GM12878 (cell line): ENCODE measurements around the gene ATP13A2. TPM values are rescaled to one million over a fixed set of nuclear protein-coding genes. Genes with fewer than 3 reads are reported as not detected.

Experiments
- ATAC-seq: fragments of 200-7000 bp; cut with Tn5 transposase; 3 replicates; pipeline ENCODE4 v1.9.1; 2020; ENCODE audit warnings: mild to moderate bottlenecking, moderate library complexity
- BruUV-seq: library from RNA; stranded (reverse); fragments of 400-500 nt; replicated peaks from 2 replicates; lab custom pipeline; 2021; lab: Mats Ljungman, UMichigan
- CTCF ChIA-PET: fragments of 300-600 bp; sonication (Branson Sonifier 250); formaldehyde crosslinking; extraction: SDS; loops from one replicate; lab custom pipeline; 2021; ENCODE audit warnings: inconsistent platforms; lab: Yijun Ruan, JAX
- POLR2A ChIA-PET: fragments of 350-600 bp; formaldehyde crosslinking; extraction: SDS; loops from one replicate; lab custom pipeline; 2021; ENCODE audit warnings: inconsistent platforms; lab: Charles Lee
- RAD21 ChIA-PET: fragments of 300-600 bp; sonication (Branson Sonifier 250); formaldehyde crosslinking; loops from one replicate; lab custom pipeline; 2023; ENCODE audit warnings: antibody characterized with exemption; ENCODE audit not compliant: unreplicated experiment; lab: Charles Lee
- SMC1A ChIA-PET: fragments of 300-600 bp; sonication (Branson Sonifier 250); formaldehyde crosslinking; loops from one replicate; lab custom pipeline; 2023; ENCODE audit not compliant: unreplicated experiment, uncharacterized antibody; lab: Charles Lee
- DNase-seq: peaks from one replicate; pipeline ENCODE4 v3.0.0-alpha.2; 2011; ENCODE audit warnings: low read depth, low spot score
- FAIRE-seq: peaks from 3 replicates; lab custom pipeline; 2011; peaks lifted over from hg19 to GRCh38; lab: Jason Lieb, UNC
- H2AFZ ChIP-seq: 2 replicates; pipeline ENCODE4 v1.6.0; 2011; ENCODE audit warnings: low read depth, low read length, control low read depth; ENCODE audit not compliant: control insufficient read depth
- H3K27ac ChIP-seq: 2 replicates; pipeline ENCODE4 v1.5.1; 2011; ENCODE audit warnings: control low read depth; ENCODE audit not compliant: control insufficient read depth, insufficient read depth
- H3K27me3 ChIP-seq, 2 experiments: replicated peaks in 1 of 2; 2 replicates each; pipeline versions ENCODE4 v1.6.0 to v1.6.1; 2011; ENCODE audit warnings: low read length in 1 of 2; ENCODE audit not compliant: control insufficient read depth in 2 of 2, insufficient read depth in 2 of 2
- H3K36me3 ChIP-seq, 2 experiments: 2 replicates each; pipeline ENCODE4 v1.5.1; 2011; ENCODE audit warnings: low read length in 1 of 2; ENCODE audit not compliant: control insufficient read depth in 2 of 2, insufficient read depth in 2 of 2
- H3K4me1 ChIP-seq: 2 replicates; pipeline ENCODE4 v1.6.1; 2011; ENCODE audit warnings: mild to moderate bottlenecking, low read length, moderate library complexity, mixed read lengths; ENCODE audit not compliant: control insufficient read depth, insufficient read depth
- H3K4me2 ChIP-seq: 2 replicates; pipeline ENCODE4 v1.6.0; 2011; ENCODE audit warnings: control low read depth; ENCODE audit not compliant: control insufficient read depth, insufficient read depth
- H3K4me3 ChIP-seq: fragments of 200-600 bp; sonication (generic); 2 replicates; pipeline ENCODE4 v1.5.1; 2016
- H3K79me2 ChIP-seq: 2 replicates; pipeline ENCODE4 v1.6.0; 2011; ENCODE audit warnings: low read length; ENCODE audit not compliant: control insufficient read depth, insufficient read depth
- H3K9ac ChIP-seq: 2 replicates; pipeline ENCODE4 v1.8.0; 2011; ENCODE audit warnings: low read length, control low read depth, mixed read lengths; ENCODE audit not compliant: control insufficient read depth, insufficient read depth
- H3K9me3 ChIP-seq: replicated peaks from 3 replicates; pipeline ENCODE4 v1.5.1; 2011; ENCODE audit warnings: mild to moderate bottlenecking, low read length; ENCODE audit not compliant: control insufficient read depth, insufficient read depth
- H4K20me1 ChIP-seq: 2 replicates; pipeline ENCODE4 v1.6.0; 2011; ENCODE audit not compliant: control insufficient read depth, insufficient read depth
- E4F1 ChIP-seq: fragments of 450-650 bp; IDR thresholded peaks from 2 replicates; pipeline ENCODE4 v1.6.1; 2018; ENCODE audit warnings: borderline replicate concordance, mild to moderate bottlenecking; ENCODE audit not compliant: partially characterized antibody
- EP300 ChIP-seq, 2 experiments: fragments of 150-350 bp in 1 of 2; IDR thresholded peaks; 2 replicates each; pipeline ENCODE4 v1.6.1; 2011 to 2012; ENCODE audit warnings: low read depth in 2 of 2, low read length in 2 of 2, borderline replicate concordance in 1 of 2, improper control_type of control experiment in 1 of 2, inconsistent platforms in 1 of 2; ENCODE audit not compliant: control insufficient read depth in 1 of 2
- KLF5 ChIP-seq: fragments of 450-650 bp; IDR thresholded peaks from 2 replicates; pipeline ENCODE4 v1.6.1; 2014; ENCODE audit warnings: mild to moderate bottlenecking; ENCODE audit not compliant: partially characterized antibody
- MYB ChIP-seq: fragments of 150-350 bp; IDR thresholded peaks from 2 replicates; pipeline ENCODE4 v1.6.1; 2014; ENCODE audit warnings: mild to moderate bottlenecking, low read depth, low read length, borderline replicate concordance
- NBN ChIP-seq: fragments of 450-650 bp; IDR thresholded peaks from 2 replicates; pipeline ENCODE4 v1.6.1; 2016
- NR2C1 ChIP-seq: fragments of 450-650 bp; IDR thresholded peaks from 2 replicates; pipeline ENCODE4 v1.6.1; 2017; ENCODE audit warnings: antibody characterized with exemption, mild to moderate bottlenecking, moderate library complexity
- NRF1 ChIP-seq: conservative IDR thresholded peaks from 2 replicates; pipeline ENCODE4 v1.6.1; 2011; ENCODE audit warnings: mild to moderate bottlenecking, low read depth, low read length, improper control_type of control experiment
- POLR2AphosphoS5 ChIP-seq: IDR thresholded peaks from 2 replicates; pipeline ENCODE4 v1.6.1; 2011; ENCODE audit warnings: mild to moderate bottlenecking, low read length, inconsistent platforms
- SMAD5 ChIP-seq: IDR thresholded peaks from 2 replicates; pipeline ENCODE4 v1.6.1; 2016; ENCODE audit warnings: antibody characterized with exemption, low read depth
- ZNF207 ChIP-seq: fragments of 450-650 bp; IDR thresholded peaks from 2 replicates; pipeline ENCODE4 v1.6.1; 2014; ENCODE audit warnings: antibody characterized with exemption, mild to moderate bottlenecking, borderline replicate concordance
- ZNF687 ChIP-seq: fragments of 450-650 bp; IDR thresholded peaks from 2 replicates; pipeline ENCODE4 v1.6.1; 2017; ENCODE audit warnings: mild to moderate bottlenecking, moderate library complexity
- WGBS: methylation state at CpG from one replicate; pipeline ENCODE4 v1.1.6; 2016; ENCODE audit warnings: low lambda C conversion rate; ENCODE audit not compliant: insufficient replicate concordance, insufficient coverage; ENCODE audit errors: missing lambda C conversion rate; 5-methylcytosine and 5-hydroxymethylcytosine counted together
- in situ Hi-C: fragments of 300-500 bp; cut with MboI; formaldehyde crosslinking; loops from 9 replicates; pipeline ENCODE4 v1.14.3; 2018; ENCODE audit warnings: mixed read lengths
- intact Hi-C: fragments of 100-400 bp; cut with micrococcal nuclease; formaldehyde crosslinking; loops from one replicate; pipeline ENCODE4 v1.14.2; 2022; ENCODE audit not compliant: unreplicated experiment
- polyA plus RNA-seq, 11 experiments: library from polyadenylated mRNA; depleted of rRNA in 4 of 11; unstranded in 6 of 11; stranded (reverse) in 5 of 11; fragments of >200 nt; fragmentation: Nextera tagmentation in 4 of 11; fragmentation: Illumina TruSeq in 1 of 11; extraction: Ambion mirVana in 4 of 11; extraction: Trizol in 1 of 11; gene quantifications; 1 replicate in 1 of 11; 2 replicates in 10 of 11; pipeline versions ENCODE4 v1.2.1 to v1.2.3, GENCODE V29; 2011 to 2016; ENCODE audit warnings: inconsistent platforms in 2 of 11, missing spikeins in 2 of 11, low read depth in 1 of 11
- total RNA-seq, 4 experiments: library from RNA; depleted of rRNA in 3 of 4; stranded (reverse); fragments of >200 nt in 3 of 4; fragmentation: Illumina TruSeq in 1 of 4; extraction: Trizol in 1 of 4; gene quantifications; 2 replicates each; pipeline versions ENCODE4 v1.2.1 to v1.2.3, GENCODE V29; 2013 to 2021
- TF ChIP-seq, protein P1 (sequence below): fragments of 150-350 bp; IDR thresholded peaks from 2 replicates; pipeline ENCODE4 v1.6.1; 2014; ENCODE audit warnings: mild to moderate bottlenecking, low read depth, low read length
- TF ChIP-seq, protein P2 (sequence below): fragments of 450-650 bp; formaldehyde crosslinking; IDR thresholded peaks from 2 replicates; pipeline ENCODE4 v1.4.0; 2022; ENCODE audit warnings: mild to moderate bottlenecking, moderate library complexity

Gene ATP13A2
- total and polyA plus RNA-seq, 10 of the 15 experiments (the other 5 are each of a cell fraction or from before 2014, with no cell fraction given): 0.24 to 30.5 (median 8.0) TPM

DNA sequence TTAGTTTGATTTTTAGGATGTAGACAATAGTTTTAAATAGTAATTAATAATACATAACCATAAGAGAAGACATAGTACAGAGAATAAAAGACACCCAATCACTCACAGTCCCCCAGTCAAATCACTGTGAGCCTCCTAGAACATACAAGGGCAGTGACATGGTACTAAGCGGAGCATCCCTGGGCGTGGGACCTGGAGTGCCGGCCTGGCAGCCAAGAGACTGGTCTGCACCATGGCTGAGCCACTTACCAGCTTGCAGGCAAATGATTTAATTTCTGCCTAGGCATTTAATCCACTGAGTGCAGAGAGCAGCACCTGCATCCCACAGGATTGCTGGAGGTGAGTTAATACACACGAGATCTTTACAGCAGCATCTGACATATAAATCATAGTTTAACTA lies 21.8 kb upstream of the ATP13A2 start:
- no peaks in the 10 kb centered on the region for H3K9me3 ChIP-seq
- POLR2A ChIA-PET: no interaction called here

More for the DNA sequence above, 21.8 kb upstream of the ATP13A2 start:
- no peaks in the 10 kb centered on the region for H3K4me1 ChIP-seq
- intact Hi-C loops (no loop called here), in situ Hi-C loops (no loop called here)
- H3K4me3 ChIP-seq: no peak overlapping the region
- DNase-seq: no peak
- no peaks in the 10 kb centered on the region for H4K20me1 ChIP-seq
- peaks cover 8 to 26% of the 10 kb centered on the region in 2 experiments for H3K36me3 ChIP-seq
- H3K4me2 ChIP-seq: no peak overlapping the region
- WGBS: 84% methylated on average over 4 of the region's 4 CpGs
- no TSS peak for BruUV-seq
- no peak overlapping the region for H3K27ac ChIP-seq
- ChIA-PET CTCF (interaction anchor here (1.1 to 2.1 kb wide), 3 partner anchors 12 to 82 kb away, joined by 5 to 7 read pairs (median 5); no protein-coding TSS in a partner anchor), RAD21 (interaction anchor here (1.0 kb wide), 1 partner anchor 13 kb away, joined by 3 read pairs; no protein-coding TSS in a partner anchor), SMC1A (interaction anchor here (0.9 to 1.7 kb wide), 2 partner anchors 11 to 14 kb away, joined by 3 to 5 read pairs; no protein-coding TSS in a partner anchor)
- no peaks in the 10 kb centered on the region for H3K27me3 ChIP-seq
- TF ChIP-seq NR2C1 (no peak), EP300 (IDR thresholded peaks at IDR 0.05; ENCODE audit: borderline replicate concordance in 1 of 2, control insufficient read depth in 1 of 2, low read depth in 2 of 2, low read length in 2 of 2) (no peak), ZNF207 (no peak), KLF5 (no peak), POLR2AphosphoS5 (no peak), NBN (no peak), NRF1 (no peak), MYB (no peak), ZNF687 (no peak), E4F1 (no peak), SMAD5 (no peak)
- TF ChIP-seq, protein P1, sequence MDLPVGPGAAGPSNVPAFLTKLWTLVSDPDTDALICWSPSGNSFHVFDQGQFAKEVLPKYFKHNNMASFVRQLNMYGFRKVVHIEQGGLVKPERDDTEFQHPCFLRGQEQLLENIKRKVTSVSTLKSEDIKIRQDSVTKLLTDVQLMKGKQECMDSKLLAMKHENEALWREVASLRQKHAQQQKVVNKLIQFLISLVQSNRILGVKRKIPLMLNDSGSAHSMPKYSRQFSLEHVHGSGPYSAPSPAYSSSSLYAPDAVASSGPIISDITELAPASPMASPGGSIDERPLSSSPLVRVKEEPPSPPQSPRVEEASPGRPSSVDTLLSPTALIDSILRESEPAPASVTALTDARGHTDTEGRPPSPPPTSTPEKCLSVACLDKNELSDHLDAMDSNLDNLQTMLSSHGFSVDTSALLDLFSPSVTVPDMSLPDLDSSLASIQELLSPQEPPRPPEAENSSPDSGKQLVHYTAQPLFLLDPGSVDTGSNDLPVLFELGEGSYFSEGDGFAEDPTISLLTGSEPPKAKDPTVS: no peak
- TF ChIP-seq, protein P2, sequence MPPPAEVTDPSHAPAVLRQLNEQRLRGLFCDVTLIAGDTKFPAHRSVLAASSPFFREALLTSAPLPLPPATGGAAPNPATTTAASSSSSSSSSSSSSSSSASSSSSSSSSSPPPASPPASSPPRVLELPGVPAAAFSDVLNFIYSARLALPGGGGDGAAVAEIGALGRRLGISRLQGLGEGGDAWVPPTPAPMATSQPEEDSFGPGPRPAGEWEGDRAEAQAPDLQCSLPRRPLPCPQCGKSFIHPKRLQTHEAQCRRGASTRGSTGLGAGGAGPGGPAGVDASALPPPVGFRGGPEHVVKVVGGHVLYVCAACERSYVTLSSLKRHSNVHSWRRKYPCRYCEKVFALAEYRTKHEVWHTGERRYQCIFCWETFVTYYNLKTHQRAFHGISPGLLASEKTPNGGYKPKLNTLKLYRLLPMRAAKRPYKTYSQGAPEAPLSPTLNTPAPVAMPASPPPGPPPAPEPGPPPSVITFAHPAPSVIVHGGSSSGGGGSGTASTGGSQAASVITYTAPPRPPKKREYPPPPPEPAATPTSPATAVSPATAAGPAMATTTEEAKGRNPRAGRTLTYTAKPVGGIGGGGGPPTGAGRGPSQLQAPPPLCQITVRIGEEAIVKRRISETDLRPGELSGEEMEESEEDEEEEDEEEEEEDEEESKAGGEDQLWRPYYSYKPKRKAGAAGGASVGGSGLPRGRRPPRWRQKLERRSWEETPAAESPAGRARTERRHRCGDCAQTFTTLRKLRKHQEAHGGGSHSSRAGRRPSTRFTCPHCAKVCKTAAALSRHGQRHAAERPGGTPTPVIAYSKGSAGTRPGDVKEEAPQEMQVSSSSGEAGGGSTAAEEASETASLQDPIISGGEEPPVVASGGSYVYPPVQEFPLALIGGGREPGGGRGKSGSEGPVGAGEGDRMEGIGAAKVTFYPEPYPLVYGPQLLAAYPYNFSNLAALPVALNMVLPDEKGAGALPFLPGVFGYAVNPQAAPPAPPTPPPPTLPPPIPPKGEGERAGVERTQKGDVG (CRISPR knock-in tag): no peak
- H2AFZ ChIP-seq: no peak overlapping the region
- H3K9ac ChIP-seq: no peak overlapping the region
- H3K79me2 ChIP-seq: no peaks in the 10 kb centered on the region
- no peak for FAIRE-seq
- ATAC-seq: no peak
